Posterior cingulate gyrus (tissue), 11 donors: ENCODE measurements around the gene LEAP2.

ENCODE experiments used
- DNase-seq, 10 donors: peaks; one replicate each; pipeline versions ENCODE4 v3.0.0 to v3.0.0-alpha.2; 2020 to 2021; ENCODE audit warnings: mixed read lengths in 3 of 10
- intact Hi-C: fragments of 100-400 bp; cut with DNase I; formaldehyde crosslinking; loops from one replicate; pipeline ENCODE4 v1.15.1; 2023

Gene LEAP2, protein sequence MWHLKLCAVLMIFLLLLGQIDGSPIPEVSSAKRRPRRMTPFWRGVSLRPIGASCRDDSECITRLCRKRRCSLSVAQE

DNA sequence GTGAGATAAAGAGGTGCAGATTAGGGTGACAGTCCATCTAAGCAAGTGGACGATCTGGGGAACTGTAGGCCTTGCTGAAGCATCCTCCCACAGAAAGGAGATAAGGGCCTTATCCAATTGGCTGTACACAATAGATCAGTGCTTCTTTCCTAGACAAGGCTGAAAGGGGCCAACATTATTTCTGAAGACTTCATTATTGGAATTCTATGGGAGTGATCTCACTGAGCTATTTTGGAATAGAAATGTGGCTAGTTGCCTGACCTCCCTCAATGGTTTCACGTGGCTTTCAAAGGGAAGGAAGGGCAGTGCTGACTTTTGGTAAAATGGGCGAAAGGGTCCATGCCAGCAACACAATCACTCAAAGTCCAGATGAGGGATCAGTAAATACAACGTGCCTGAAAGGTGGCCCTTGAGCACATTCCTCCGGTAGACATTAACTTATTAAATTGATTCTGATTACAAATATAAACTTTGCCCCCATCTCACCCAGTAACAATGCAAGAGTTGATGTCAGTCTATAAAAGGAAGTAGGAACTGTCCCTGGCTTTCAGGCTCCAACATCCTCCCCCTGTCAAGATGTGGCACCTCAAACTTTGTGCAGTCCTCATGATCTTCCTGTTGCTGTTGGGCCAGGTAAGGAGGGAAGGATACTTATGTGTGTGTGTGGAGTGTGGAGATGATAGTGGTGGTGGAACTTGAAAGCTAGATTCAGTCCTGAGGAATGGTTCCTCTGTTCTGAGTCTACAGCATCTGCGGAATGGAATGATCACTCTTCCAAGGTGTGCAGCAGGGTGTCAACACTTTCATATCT lies at the start of gene LEAP2:
LEAP2 (plus strand) TSS at position 550 of the 811 bp plus-strand sequence; CDS start at position 577, 27 bp downstream.
- DNase-seq = no peak

DNA sequence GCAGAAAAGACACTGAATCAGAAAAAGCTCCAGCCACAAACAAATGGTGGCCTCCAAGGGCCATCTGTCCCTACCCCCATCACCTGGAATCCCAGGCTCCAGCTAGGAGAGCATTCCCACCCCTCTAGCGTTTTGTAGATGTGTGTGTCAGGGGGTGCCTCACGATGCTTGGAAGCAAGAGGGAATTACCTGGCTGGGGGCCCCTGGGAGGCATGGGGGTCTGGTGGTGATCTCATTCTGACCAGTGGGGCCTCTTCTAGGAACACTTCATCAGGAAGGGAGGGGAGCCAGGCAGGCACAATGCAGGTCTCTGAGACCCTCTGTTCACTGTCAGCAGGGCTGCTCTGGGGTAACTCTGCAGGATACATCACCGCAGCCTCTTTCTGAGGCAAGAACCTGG lies 49.0 kb upstream of the LEAP2 start:
- peak in 1 of 10 donors; percentile 56 for DNase-seq
- intact Hi-C loops = no loop called here

More for the DNA sequence above, at the start of gene LEAP2:
- intact Hi-C loops = no loop called here

DNA sequence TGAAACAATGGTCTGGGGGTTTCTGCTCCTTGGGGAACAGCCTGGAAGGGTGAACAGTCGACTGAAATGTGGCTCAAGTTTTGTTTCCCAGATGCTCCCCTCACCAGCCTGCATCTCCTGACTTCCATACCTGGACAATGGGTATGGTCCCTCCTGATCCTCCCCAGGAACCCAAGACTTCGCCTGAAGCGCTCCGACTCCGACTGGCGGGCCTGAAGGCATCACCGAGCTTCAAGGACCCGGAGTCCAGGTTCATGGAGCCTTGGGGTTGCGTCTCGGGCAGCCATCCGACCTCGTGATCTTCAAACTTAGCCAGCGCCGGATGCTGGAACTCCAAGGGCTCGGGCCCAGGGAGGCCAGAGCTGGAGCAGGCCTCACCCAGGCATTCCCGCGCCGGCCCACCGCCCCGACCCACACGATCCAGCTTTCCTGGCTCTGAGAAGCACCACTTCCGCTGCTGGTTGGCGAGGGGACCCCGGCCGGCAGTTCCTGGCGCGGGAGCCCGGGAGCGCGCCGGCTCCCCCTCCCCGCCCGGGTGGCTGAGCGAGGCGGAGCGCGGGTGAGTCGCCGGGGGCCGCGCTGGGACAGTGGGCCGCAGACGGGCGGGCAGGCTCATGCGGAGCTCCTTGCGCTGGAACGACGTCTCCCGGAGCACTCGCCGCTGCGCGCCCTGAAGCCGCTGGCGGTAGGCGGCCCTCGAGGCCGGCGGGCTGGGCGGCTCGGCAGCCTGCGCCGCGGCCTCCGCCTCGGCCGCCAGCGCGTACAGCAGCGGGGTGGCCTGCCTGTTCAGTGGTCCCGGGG lies 48.2 kb upstream of the LEAP2 start:
- intact Hi-C loops = no loop called here
- peak in 2 of 10 donors; percentile 73 to 82 for DNase-seq

DNA sequence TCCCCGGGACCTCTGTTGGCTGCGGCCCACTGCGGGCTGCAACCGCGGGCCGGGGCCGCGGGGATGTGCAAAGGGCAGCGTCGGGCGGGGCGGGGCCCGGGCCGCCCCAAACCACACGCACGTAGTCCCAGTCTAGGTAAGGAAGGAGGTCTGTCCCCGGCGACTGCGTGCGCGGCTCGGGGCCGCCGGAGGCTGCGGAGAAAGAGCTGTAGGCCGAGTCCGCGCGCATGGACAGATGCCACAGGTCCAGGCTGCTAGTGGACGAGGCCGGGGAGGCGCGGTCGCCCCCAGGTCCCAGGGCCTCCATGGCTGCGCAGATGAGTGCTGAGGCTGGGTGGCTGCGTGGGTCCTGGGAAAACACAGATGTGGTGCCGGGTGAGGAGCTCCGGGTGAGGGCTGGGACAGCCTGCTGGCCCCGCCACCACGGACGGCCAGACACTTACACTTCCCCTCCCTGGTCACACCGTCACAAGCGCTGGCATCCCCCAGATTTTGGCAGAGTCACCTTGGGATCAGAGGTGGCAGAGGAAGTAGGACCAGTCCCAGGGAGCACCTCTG lies 47.6 kb upstream of the LEAP2 start:
- intact Hi-C loops = no loop called here
- DNase-seq = peak in 2 of 10 donors; percentile 71 to 84

DNA sequence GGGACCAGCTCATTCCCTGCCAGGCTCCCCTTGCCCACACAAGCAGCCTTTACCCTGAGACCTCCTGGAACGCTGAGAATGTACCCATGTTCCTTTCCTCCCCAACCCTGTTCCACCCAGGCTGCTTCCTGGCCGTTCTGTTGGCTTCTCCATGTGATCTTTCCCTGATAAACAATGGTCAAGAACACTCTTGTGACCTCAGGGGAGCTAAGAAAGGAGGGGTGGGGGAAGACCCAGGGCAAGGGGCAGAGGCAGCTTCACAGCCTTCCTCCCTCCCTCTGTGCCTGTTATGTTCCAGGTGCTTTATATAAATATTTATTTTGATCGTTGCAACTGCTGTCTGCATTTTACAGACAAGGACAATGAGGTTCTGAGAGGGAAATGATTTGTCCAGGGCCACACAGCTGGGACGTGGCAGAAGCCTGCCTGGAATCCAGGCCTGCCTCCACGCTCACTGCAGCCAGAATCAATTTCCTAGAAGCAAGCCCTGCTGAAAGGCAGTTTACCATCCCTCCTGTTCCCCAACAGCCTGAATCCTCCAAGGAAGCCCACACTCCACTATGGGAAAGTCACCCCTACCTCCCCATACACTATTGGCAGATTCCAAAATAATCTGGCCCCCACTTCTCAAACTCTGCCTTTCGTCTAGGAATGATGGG lies 46.9 kb upstream of the LEAP2 start:
- intact Hi-C loops = no loop called here
- no peak for DNase-seq

DNA sequence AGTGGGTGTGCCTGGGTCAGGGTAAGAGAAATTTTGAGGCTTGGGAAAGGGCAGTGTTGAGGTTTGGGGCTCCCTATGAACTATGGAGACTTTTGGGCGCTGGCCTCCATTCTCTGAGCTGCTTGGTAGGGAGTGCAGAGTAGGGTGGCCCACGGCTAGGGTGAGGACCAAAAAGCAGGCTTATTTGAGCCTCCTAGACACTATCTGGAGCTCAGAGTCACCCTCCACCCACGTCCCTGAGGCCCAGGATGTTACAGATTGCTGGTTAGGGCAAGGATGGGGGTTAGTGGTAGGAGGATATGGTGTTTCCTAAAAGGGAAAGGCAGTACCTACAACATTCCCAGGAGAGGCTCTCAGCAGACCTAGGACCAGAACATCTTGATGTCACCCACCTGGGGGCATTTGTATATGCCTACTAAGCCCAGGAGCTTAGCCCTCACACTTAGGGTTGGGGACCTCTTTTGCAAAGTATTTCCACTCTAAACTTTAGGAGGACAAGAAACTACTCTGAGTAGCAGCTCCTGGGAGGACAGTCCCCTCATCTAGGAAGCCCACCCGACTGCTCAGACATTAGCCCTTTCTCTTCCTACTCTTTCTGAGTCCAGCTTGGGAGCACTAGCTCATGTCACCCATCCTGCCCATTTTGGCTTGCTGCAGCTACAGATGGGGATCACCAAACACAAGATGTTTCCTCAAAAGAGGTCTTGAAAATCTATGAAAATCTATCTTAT lies 45.4 kb upstream of the LEAP2 start:
- DNase-seq = no peak
- intact Hi-C loops = no loop called here

DNA sequence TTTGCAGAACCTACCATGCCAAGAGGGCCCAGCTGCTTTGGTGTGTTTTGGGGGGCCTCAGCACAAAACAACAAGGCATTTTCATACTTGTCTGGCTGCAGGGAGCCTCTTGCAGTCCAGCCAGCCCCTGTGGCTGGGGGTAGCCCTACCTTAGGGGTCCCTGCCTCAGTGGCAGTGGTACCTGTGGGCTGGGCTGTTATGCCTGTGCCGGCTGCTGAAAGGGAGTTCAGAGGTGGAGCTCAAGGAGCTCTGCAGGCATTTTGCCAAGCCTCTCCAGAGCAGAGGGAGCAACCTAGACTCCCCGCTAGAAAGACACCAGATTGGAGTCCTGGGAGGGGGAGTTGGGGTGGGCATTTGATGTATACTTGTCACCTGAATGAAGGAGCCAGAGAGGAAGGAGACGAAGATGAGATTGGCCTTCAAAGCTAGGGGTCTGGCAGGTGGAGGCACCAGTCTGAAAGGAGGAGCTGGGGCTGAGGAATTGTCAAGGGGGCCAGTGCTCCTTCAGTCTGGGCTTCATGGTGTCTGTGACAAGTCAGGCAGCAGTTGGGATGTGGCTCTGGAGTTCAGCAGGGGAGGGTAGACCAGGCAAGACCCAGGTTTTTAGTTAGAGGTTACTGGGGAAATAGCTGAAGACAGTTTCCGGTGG lies 44.5 kb upstream of the LEAP2 start:
- peak in 1 of 10 donors; percentile 44 for DNase-seq
- intact Hi-C loops = no loop called here

DNA sequence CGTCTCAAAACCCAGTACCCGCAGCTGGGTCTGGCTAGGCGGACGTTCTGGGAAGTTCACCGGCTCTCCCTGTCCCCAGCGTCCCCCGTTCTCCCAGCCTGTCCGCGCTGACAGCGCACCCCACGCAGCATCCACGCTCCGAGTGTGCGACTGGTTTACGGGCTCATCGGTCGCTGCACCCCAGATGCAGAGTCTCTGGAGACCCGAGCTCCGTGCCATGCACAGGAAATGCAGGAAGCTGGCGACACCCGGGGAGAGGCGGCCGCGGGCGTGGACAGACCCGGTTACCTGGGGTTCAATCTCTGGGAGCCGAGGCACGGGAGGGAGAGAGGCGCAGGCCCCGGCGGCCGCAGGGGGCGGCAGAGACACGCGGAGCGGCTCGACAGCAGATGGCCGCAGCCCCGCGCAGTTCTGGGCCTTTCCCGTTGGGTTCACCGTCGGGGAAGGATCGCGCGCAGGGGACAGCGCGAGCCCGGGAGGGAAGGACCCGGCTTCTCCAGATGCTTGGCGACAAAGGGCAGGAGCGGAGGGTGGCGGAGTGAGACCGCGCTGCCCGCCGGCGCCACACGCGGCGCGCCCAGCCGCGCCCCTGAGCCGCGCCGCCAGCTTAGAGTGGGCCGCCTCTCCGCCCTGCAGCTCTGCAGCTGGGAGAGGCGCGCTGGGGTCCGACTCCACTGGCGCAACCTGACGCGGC lies 43.6 kb upstream of the LEAP2 start:
- intact Hi-C loops = loop anchor here (5.0 to 10.0 kb wide), 3 partner anchors 37 to 135 kb away; partner anchors contain the start of genes AFF4, GDF9 and UQCRQ

DNA sequence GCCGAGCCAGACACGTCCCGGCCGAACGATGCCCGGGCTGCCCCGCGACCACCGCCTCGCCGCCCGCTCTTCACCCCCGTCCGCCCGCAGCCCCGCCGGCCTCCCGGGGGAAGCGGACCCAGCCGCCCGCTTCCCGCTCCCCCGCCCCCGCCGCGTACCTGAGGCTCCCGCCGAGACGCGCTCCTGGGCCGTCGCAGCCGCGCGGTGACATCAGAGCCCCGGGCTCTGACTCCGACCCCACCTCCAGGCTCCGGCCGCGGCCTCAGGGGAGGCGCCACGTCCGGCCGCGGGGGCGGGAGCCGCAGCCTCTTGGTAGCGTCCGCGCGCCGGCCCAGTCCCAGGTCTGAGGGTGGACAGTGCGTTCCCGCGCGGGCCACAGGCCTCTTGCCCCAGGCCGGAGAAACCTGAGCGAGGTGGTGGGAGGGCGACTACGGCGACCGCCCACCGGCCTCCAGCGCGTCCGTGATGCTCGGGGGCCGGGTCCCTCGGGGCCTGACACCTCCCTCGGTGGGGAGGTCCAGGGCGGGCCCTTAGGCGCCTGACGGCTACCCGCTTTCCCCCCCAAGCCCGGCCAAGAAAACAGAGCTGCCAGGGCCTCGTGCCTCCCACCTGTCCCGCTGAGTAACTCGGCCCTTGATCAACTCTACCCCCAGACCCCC lies 42.9 kb upstream of the LEAP2 start, which contains the start of gene SHROOM1:
SHROOM1 (minus strand) TSS at position 212 of the 659 bp plus-strand sequence. CDS start 4,507 bp downstream, outside the sequence.
- peak in 4 of 10 donors; percentile 70 to 87 (median 78) for DNase-seq
- intact Hi-C loops = loop anchor here (5.0 to 10.0 kb wide), 3 partner anchors 37 to 134 kb away; partner anchors contain the start of genes AFF4, GDF9 and UQCRQ

More for the DNA sequence above, 43.6 kb upstream of the LEAP2 start:
- DNase-seq = peak; percentile 62 to 97 (median 72)

DNA sequence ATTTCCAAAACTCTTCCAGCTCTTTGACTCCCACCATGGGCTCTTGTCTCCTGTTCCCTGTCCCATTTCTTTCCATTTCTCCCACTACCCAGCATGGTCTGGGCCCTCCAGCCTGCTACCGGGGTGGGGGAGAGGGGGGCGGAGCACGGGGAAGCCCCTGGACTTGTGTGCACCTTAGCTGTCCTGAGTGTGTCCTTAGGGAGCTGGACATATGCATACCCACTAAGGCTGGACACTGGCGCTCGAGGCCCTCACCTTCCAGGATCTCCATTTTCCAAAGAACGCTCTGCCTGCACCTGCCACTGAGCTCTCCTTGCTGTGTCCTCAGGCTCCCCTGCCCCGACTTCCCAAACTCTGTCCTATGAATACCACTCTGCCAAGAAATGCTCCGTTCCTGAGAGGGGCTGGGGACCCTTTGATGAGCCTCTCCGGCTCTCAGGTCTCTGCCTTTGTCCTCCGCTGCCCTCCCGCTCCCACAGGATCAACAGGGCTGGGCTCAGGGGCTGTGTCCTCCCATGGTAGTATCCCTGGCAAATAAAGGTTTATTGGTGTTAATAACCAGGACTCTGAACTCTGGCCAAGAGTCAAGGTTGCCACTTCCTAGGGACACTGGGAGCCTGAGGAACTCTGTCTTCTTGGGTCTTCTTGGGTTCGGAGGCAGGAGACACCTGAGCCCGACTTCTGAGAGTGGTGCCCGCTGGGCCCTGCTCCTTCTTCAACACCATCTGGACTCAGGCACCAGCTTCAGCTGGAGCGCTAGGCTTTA lies 42.2 kb upstream of the LEAP2 start:
- intact Hi-C loops = loop anchor here (5.0 to 10.0 kb wide), 3 partner anchors 36 to 134 kb away; partner anchors contain the start of genes AFF4, GDF9 and UQCRQ
- DNase-seq = peak in 1 of 10 donors; percentile 59

DNA sequence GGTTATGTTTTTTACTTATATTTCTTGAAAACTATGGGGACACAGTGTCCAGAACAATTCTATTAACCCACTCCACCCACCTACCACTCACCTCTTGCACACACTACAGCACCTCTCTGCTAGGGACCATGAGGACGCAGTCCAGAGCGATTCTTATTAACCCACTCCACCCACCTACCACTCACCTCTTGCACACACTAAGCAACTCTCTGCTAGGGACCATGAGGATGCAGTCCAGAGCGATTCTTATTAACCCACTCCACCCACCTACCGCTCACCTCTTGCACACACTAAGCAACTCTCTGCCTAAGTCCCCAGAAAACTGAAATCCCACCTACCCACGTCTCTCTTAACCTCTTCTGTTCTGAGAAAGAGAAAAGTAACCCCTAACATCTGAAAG lies 40.9 kb upstream of the LEAP2 start:
- intact Hi-C loops = loop anchor here (5.0 to 10.0 kb wide), 3 partner anchors 35 to 132 kb away; partner anchors contain the start of genes AFF4, GDF9 and UQCRQ
- no peak for DNase-seq

DNA sequence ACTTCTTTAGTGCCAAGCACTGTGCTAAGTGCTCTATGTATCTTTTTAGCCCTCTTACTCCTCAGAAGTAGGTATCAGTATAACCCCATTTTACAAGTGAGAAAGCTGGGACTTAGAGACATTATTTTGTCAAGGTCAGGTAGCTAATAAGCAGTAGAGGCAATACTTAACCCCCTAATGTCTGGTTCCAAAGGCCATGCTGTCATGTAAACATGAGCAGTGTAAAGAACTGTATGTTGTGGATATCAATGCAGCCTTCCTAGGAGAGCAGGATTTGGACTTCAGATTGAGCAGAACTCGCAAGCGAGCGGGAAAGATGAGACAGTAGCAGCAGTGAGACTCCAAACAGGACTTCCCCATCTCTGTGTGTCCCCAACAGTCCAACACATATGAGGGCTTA lies 39.4 kb upstream of the LEAP2 start:
- intact Hi-C loops = loop anchor here (5.0 to 10.0 kb wide), 3 partner anchors 33 to 131 kb away; partner anchors contain the start of genes AFF4, GDF9 and UQCRQ
- no peak for DNase-seq

DNA sequence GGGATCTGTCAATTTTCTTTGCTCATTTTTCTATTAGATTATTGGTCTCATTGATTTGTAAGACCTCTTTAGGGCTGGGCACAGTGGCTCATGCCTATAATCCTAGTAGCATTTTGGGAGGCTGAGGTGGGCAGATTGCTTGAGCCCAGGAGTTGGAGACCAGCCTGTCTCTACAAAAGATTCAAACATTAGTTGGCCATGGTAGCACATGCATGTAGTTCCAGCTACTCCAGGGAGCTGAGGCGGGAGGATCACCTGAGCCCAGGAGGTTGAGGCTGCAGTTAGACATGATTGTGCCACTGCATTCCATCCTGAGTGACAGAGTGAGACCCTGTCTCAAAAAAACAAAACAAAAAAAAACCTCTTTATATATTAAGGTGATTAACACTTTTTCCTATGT lies 36.6 kb upstream of the LEAP2 start:
- intact Hi-C loops = loop anchor here (10.0 kb wide), 1 partner anchor 128 kb away; the partner anchor contains the start of gene AFF4
- DNase-seq = no peak

DNA sequence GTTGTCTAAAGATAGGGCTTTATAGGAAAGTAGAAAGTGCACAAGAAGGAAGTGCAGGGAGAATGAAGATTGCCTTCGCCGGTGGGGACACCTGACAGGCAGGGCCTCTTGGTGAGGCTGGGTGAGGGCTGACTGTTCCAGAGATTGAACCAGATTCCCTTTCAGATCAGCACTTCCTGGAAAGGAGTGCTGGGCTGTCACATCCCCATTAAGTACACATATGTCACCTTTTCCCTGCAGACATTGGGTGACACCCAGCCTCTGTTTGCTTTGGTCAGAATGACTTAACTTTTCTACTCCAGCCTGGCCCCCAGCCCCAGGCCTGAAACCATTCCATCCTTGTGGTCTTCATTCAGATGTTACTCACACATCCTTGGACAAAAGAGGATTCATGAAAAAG lies 35.6 kb upstream of the LEAP2 start:
- intact Hi-C loops = loop anchor here (10.0 kb wide), 1 partner anchor 127 kb away; the partner anchor contains the start of gene AFF4
- DNase-seq = no peak

DNA sequence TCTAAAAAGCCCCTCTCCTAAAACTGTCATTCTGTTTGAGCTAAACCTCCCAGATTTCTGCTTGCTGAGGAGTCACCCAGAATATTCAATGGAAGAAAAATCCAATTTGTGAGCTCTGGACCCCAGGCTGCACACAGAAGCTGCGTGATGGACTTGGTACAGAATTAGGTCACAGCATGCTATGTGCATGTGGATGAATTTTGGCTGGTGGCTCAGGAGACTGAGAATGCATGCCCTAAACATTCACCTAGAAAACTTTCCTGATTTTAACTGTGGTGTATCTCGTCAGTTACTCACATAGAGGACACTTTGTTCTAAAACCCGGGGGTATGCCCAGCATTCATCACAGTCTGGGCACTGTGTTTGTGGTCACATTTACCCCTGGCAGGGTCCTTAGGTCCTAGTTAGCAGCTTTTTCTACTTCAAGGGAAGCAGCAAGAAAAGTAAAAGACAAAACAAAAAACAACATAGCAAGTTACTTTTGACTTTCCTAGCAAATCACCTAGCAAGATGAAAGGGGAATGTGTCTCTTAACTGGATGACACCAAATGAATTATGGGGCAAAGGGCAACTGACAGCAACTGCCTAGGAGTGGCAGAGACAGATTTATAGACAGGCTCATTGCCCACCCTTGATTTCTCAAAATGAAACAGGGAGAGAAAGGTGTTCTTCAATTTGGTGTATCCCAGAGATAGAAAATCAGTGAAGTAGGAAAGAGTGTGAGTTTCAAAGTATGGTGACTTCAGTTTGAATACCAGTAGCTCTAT lies 34.8 kb upstream of the LEAP2 start:
- intact Hi-C loops = loop anchor here (10.0 kb wide), 1 partner anchor 126 kb away; the partner anchor contains the start of gene AFF4
- DNase-seq = no peak
